HepG2 (cell line): Measurements from ENCODE around the gene CAMK1D. TPM values are rescaled to one million over a fixed set of nuclear protein-coding genes. Genes with fewer than 3 reads are reported as not detected.

Experiments used
- ATAC-seq: fragments of 200-7000 bp; cut with Tn5 transposase; 3 replicates; pipeline ENCODE4 v1.9.1; 2020; ENCODE audit warnings: mild to moderate bottlenecking, moderate library complexity
- BruUV-seq: library from RNA; stranded (reverse); fragments of 400-500 nt; replicated peaks from 2 replicates; lab custom pipeline; 2021; lab: Mats Ljungman, UMichigan
- CTCF ChIA-PET: fragments of 300-600 bp; formaldehyde crosslinking; extraction: SDS; loops from one replicate; lab custom pipeline; 2021; ENCODE audit warnings: low total read pairs, inconsistent platforms, low intra/inter-chr PET ratio; lab: Yijun Ruan, JAX
- POLR2A ChIA-PET: fragments of 350-600 bp; sonication (Branson Sonifier 250); formaldehyde crosslinking; loops from one replicate; lab custom pipeline; 2020; ENCODE audit warnings: antibody characterized with exemption, inconsistent platforms; lab: Yijun Ruan, JAX
- DNase-seq: peaks from one replicate; pipeline ENCODE4 v3.0.0-alpha.2; 2015; ENCODE audit warnings: low spot score
- FAIRE-seq: peaks from 3 replicates; lab custom pipeline; 2011; peaks lifted over from hg19 to GRCh38; lab: Jason Lieb, UNC
- H2AFZ ChIP-seq: one replicate; pipeline ENCODE4 v1.6.1; 2011; ENCODE audit warnings: low read length, inconsistent platforms
- H3K27ac ChIP-seq: fragments of 300-600 bp; 3 replicates; pipeline ENCODE4 v1.8.0; 2011; ENCODE audit warnings: mixed run types, mild to moderate bottlenecking, mixed read lengths, low read length, inconsistent platforms; ENCODE audit not compliant: insufficient read depth; ENCODE audit errors: extremely low read length
- H3K27me3 ChIP-seq, 2 experiments: fragments of 200-600 bp in 1 of 2; 2 replicates in 1 of 2; 3 replicates in 1 of 2; pipeline versions ENCODE4 v1.6.0 to v1.8.0; 2011; ENCODE audit warnings: low read length in 2 of 2, mild to moderate bottlenecking in 2 of 2, moderate library complexity in 2 of 2, inconsistent platforms in 1 of 2; ENCODE audit not compliant: insufficient read depth in 2 of 2, control insufficient read depth in 1 of 2
- H3K36me3 ChIP-seq, 2 experiments: fragments of 200-600 bp in 1 of 2; replicated peaks in 1 of 2; 2 replicates in 1 of 2; 3 replicates in 1 of 2; pipeline versions ENCODE4 v1.5.1 to v1.8.0; 2011; ENCODE audit warnings: low read length in 2 of 2, inconsistent platforms in 1 of 2; ENCODE audit not compliant: insufficient read depth in 2 of 2, control insufficient read depth in 1 of 2
- H3K4me1 ChIP-seq: 2 replicates; pipeline ENCODE4 v1.5.1; 2012; ENCODE audit warnings: low read length, inconsistent platforms; ENCODE audit not compliant: insufficient read depth
- H3K4me2 ChIP-seq: 2 replicates; pipeline ENCODE4 v1.6.0; 2011; ENCODE audit warnings: low read depth, low read length, inconsistent platforms
- H3K4me3 ChIP-seq, 3 experiments: fragments of 200-600 bp in 1 of 3; sonication (generic), shearing (Covaris generic) in 1 of 3; replicated peaks in 1 of 3; 2 replicates each; pipeline ENCODE4 v1.5.1; 2011 to 2016; ENCODE audit warnings: low read length in 3 of 3, inconsistent platforms in 2 of 3, low read depth in 2 of 3, mild to moderate bottlenecking in 2 of 3, control low read depth in 1 of 3, mixed read lengths in 1 of 3; ENCODE audit not compliant: insufficient read depth in 1 of 3
- H3K79me2 ChIP-seq: one replicate; pipeline ENCODE4 v1.6.1; 2011; ENCODE audit warnings: low read length, inconsistent platforms; ENCODE audit not compliant: insufficient read depth
- H3K9ac ChIP-seq: 2 replicates; pipeline ENCODE4 v1.6.0; 2011; ENCODE audit warnings: mild to moderate bottlenecking, low read depth, low read length, inconsistent platforms; ENCODE audit not compliant: insufficient read depth
- H3K9me3 ChIP-seq: 2 replicates; pipeline ENCODE4 v1.5.1; 2012; ENCODE audit warnings: mild to moderate bottlenecking, low read length
- H4K20me1 ChIP-seq: 2 replicates; pipeline ENCODE4 v1.6.0; 2011; ENCODE audit warnings: inconsistent platforms, mild to moderate bottlenecking, low read length, moderate library complexity; ENCODE audit not compliant: insufficient read depth
- FOXP1 ChIP-seq, 2 experiments: fragments of 450-650 bp in 1 of 2; IDR thresholded peaks; 2 replicates each; pipeline ENCODE4 v1.6.1; 2017 to 2018; ENCODE audit warnings: antibody characterized with exemption in 1 of 2
- HMGA1 ChIP-seq: sonication (generic); formaldehyde crosslinking; conservative IDR thresholded peaks from 2 replicates; pipeline ENCODE4 v1.4.0; 2020; ENCODE audit warnings: missing genetic modification reagents
- KLF16 ChIP-seq, 2 experiments: sonication (generic) in 1 of 2; formaldehyde crosslinking in 1 of 2; IDR thresholded peaks; 2 replicates each; pipeline versions ENCODE4 v1.6.1 to v1.8.0; 2016 to 2023; ENCODE audit warnings: missing genetic modification reagents in 2 of 2, missing compliant biosample characterization in 1 of 2
- NKX3-1 ChIP-seq: sonication (generic); formaldehyde crosslinking; IDR thresholded peaks from 2 replicates; pipeline ENCODE4 v1.5.0; 2020; ENCODE audit warnings: missing genetic modification reagents
- SMC3 ChIP-seq: IDR thresholded peaks from 2 replicates; pipeline ENCODE4 v1.6.1; 2011; ENCODE audit warnings: low read length, improper control_type of control experiment
- STAG1 ChIP-seq: sonication (generic); formaldehyde crosslinking; IDR thresholded peaks from 2 replicates; pipeline ENCODE4 v1.4.0; 2020; ENCODE audit warnings: missing genetic modification reagents
- TAF1 ChIP-seq: sonication (generic); formaldehyde crosslinking; IDR thresholded peaks from 2 replicates; pipeline ENCODE4 v1.4.0; 2020; ENCODE audit warnings: missing genetic modification reagents
- THRA ChIP-seq: sonication (generic); formaldehyde crosslinking; IDR thresholded peaks from 2 replicates; pipeline ENCODE4 v1.4.0; 2020; ENCODE audit warnings: missing genetic modification reagents, borderline replicate concordance
- ZFP1 ChIP-seq: IDR thresholded peaks from 2 replicates; pipeline ENCODE4 v1.6.1; 2016
- WGBS: methylation state at CpG from one replicate; pipeline ENCODE4 v1.1.6; 2017; ENCODE audit warnings: low lambda C conversion rate; 5-methylcytosine and 5-hydroxymethylcytosine counted together
- in situ Hi-C: cut with HindIII; loops from 2 replicates; pipeline ENCODE4 v1.10.0; 2017; ENCODE audit warnings: low pct_unique_long_range_greater_than_20kb; ENCODE audit not compliant: extremely low pct_ligation_motif_present
- intact Hi-C: fragments of 100-400 bp; cut with micrococcal nuclease; formaldehyde crosslinking; loops from one replicate; pipeline ENCODE4 v1.10.0; 2022; ENCODE audit not compliant: unreplicated experiment
- polyA plus RNA-seq, 8 experiments: library from polyadenylated mRNA; depleted of rRNA in 3 of 8; stranded (reverse) in 7 of 8; unstranded in 1 of 8; fragments of >200 nt; fragmentation: Illumina TruSeq in 4 of 8; extraction: Trizol in 4 of 8; gene quantifications; 2 replicates each; pipeline versions ENCODE4 v1.2.1 to v1.2.3, GENCODE V29; 2011 to 2016; ENCODE audit warnings: low read depth in 4 of 8, missing spikeins in 1 of 8, mixed read lengths in 1 of 8; ENCODE audit not compliant: insufficient read depth in 1 of 8
- total RNA-seq, 5 experiments: library from RNA; depleted of rRNA; stranded (reverse); fragments of >200 nt; fragmentation: Illumina TruSeq; extraction: Trizol; gene quantifications; 2 replicates each; pipeline ENCODE4 v1.2.3, GENCODE V29; 2016; ENCODE audit warnings: low read depth in 1 of 5
- TF ChIP-seq, protein P1 (sequence below): sonication (generic); formaldehyde crosslinking; IDR thresholded peaks from 2 replicates; pipeline ENCODE4 v1.5.0; 2020; ENCODE audit warnings: mild to moderate bottlenecking, missing genetic modification reagents, moderate library complexity

The CAMK1D gene
- total and polyA plus RNA-seq, 2 of the 13 experiments (the other 11 are each of a cell fraction or from before 2014, with no cell fraction given), result under 0.01 TPM; not detected in 1

DNA sequence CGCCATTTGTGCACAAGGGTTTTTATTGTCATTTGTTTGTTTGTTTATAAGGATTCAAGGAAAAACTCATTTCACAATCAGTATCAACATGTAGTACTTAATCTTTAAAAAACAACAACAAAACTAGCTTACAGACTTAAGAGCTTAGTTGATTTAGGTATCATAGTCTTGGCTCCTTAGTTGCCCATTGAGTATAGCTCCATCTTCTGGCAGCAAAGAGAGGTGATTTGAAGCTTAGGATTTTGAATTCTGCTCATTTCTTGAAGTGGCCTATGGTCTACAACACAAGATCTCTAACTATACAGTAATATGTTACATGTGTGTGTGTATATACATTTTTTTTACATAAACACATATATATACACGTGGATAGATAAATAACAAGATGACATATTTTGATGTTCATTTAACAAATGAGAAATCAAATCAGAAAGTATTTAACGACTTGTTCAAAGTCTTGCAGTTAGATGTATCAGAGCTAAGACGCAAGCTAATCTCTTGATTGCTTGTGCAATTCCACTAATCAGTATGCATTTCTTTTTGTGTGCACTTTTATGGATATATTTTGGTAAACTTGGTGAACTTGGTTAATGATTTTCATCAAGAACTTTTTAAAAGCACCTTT lies 307.3 kb downstream of the CAMK1D start:
- no peaks in the 10 kb centered on the region; a peak in 1 of 5 replicates for H3K27me3 ChIP-seq
- DNase-seq, result peak; percentile 37
- H3K4me2 ChIP-seq, result no peak overlapping the region
- H3K27ac ChIP-seq, result no peak overlapping the region
- no TSS peak for BruUV-seq
- ChIA-PET POLR2A (interaction anchor here (1.0 kb wide), 1 partner anchor 394 kb away, joined by 3 read pairs; no protein-coding TSS in a partner anchor), CTCF (interaction anchor here (0.8 to 2.1 kb wide), 3 partner anchors 392 to 442 kb away, joined by 3 to 10 read pairs (median 9); no protein-coding TSS in a partner anchor)
- H3K79me2 ChIP-seq, result no peaks in the 10 kb centered on the region
- intact Hi-C loops (loop anchor here (1.0 kb wide), 1 partner anchor 392 kb away; no protein-coding TSS in a partner anchor), in situ Hi-C loops (loop anchor here (10.0 kb wide), 1 partner anchor 392 kb away; no protein-coding TSS in a partner anchor)
- no peaks in the 10 kb centered on the region for H3K4me1 ChIP-seq
- no peaks in the 10 kb centered on the region for H4K20me1 ChIP-seq
- no peaks in the 10 kb centered on the region for H3K9me3 ChIP-seq
- no peak overlapping the region for H3K4me3 ChIP-seq
- peak; percentile 88 for TF ChIP-seq SMC3
- peak; percentile 79 for TF ChIP-seq STAG1 (CRISPR knock-in tag)
- TF ChIP-seq NKX3-1 (CRISPR knock-in tag), result no peak
- TF ChIP-seq FOXP1 (IDR thresholded peaks at IDR 0.05), result no peak
- TF ChIP-seq FOXP1 (CRISPR knock-in tag; IDR thresholded peaks at IDR 0.05), result no peak
- peak; percentile 100 for TF ChIP-seq ZFP1 (CRISPR knock-in tag)
- TF ChIP-seq KLF16 (CRISPR knock-in tag; IDR thresholded peaks at IDR 0.05), result peak in 1 of 2 experiments; percentile 34; a peak in 1 of 4 replicates
- TF ChIP-seq TAF1 (CRISPR knock-in tag), result no peak
- TF ChIP-seq HMGA1 (CRISPR knock-in tag), result no peak
- TF ChIP-seq, protein P1, sequence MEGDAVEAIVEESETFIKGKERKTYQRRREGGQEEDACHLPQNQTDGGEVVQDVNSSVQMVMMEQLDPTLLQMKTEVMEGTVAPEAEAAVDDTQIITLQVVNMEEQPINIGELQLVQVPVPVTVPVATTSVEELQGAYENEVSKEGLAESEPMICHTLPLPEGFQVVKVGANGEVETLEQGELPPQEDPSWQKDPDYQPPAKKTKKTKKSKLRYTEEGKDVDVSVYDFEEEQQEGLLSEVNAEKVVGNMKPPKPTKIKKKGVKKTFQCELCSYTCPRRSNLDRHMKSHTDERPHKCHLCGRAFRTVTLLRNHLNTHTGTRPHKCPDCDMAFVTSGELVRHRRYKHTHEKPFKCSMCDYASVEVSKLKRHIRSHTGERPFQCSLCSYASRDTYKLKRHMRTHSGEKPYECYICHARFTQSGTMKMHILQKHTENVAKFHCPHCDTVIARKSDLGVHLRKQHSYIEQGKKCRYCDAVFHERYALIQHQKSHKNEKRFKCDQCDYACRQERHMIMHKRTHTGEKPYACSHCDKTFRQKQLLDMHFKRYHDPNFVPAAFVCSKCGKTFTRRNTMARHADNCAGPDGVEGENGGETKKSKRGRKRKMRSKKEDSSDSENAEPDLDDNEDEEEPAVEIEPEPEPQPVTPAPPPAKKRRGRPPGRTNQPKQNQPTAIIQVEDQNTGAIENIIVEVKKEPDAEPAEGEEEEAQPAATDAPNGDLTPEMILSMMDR (CRISPR knock-in tag), result peak; percentile 76
- 0 out of 2 replicates have a peak, but pooled peaks have one; percentile 26 for TF ChIP-seq THRA (CRISPR knock-in tag)
- FAIRE-seq, result peak; percentile 82
- ATAC-seq, result peak; percentile 60
- 58% methylated on average over 4 of the region's 4 CpGs for WGBS
- no peaks in the 10 kb centered on the region for H3K36me3 ChIP-seq
- no peak overlapping the region for H3K9ac ChIP-seq
- no peak overlapping the region for H2AFZ ChIP-seq
